Hematopoietic multipotent progenitor cell (in vitro differentiated cells): ENCODE measurements around the gene PFKFB2. TPM values are rescaled to one million over a fixed set of nuclear protein-coding genes. Genes with fewer than 3 reads are reported as not detected.

ENCODE experiments used
- DNase-seq, 3 donors: peaks; one replicate each; pipeline ENCODE4 v3.0.0-alpha.2; 2011 to 2015; ENCODE audit warnings: low read depth in 2 of 3, low spot score in 2 of 3
- total RNA-seq: library from RNA; depleted of rRNA; stranded (reverse); fragments of >200 nt; gene quantifications from one replicate; pipeline ENCODE4 v1.2.3, GENCODE V29; 2012

PFKFB2 gene
- total RNA-seq, 1 donor: 9.4 TPM

DNA sequence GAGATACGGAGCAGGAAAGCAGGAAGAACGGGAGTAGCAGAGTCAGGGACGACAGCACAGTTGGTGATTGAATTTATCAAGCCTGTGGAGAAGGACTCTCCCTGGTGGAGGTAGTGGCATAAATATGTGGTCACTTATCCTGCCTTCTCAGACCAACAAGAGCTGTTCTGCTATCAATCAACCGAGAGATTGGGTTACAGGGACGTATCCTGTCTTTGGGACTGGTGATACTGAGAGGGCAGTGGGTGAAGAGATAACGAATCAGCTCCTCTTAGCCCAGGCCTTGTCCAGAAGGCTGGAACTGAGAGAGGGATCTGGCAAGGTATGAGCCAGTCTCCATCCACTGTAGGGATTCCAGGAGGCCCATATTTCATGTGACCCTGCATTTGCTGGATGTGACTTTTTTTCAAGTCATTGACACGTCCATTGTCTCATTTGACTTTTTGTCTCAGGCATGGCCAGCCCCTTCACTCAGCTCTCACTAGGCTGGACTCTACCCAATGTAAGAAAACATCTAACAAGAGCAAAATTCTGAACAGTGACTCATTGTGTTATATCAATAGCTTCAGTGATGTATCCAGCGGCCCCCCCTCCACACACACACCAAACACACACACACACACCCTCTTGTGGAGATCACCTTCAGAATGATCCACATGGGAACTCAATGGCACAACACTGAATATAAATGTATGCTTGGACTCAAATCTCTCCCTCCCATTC, 31.8 kb upstream of the PFKFB2 start:
- DNase-seq: no peak

DNA sequence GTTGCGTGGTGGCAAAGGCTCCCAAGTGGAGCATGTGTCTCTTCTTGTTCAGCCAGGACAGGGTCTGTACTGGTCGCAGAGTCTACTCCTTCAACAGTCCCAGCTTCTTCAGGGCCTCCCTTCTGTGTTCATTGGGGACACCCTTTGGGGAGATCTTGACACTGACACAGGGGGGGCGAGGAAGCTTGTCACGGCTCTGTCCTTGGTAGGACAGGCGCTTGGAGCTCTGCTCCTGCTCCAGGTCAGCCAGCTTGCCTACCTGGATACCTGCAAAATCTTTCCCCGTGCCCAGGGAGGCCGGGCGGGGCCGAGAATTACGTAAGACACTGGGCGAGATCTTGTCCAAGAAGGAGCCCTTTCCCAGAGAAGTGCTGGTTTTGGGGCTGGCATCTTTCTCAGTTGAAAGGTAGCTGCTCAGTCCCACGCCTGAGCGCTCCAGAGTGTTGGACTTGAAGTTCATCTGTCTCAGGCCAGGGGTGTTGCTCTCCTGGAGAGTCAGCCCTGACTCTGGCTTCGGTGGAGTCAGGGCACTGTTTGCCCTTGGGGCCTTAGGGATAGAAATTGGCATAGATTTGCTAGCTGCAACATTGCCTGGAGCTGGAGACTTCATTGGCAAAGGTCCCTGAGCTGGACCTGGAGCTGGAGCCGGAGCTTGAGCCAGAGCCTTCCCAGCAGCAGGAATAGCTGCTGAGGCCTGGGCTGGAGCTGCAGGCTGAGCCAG, 31.0 kb upstream of the PFKFB2 start:
- no peak for DNase-seq

DNA sequence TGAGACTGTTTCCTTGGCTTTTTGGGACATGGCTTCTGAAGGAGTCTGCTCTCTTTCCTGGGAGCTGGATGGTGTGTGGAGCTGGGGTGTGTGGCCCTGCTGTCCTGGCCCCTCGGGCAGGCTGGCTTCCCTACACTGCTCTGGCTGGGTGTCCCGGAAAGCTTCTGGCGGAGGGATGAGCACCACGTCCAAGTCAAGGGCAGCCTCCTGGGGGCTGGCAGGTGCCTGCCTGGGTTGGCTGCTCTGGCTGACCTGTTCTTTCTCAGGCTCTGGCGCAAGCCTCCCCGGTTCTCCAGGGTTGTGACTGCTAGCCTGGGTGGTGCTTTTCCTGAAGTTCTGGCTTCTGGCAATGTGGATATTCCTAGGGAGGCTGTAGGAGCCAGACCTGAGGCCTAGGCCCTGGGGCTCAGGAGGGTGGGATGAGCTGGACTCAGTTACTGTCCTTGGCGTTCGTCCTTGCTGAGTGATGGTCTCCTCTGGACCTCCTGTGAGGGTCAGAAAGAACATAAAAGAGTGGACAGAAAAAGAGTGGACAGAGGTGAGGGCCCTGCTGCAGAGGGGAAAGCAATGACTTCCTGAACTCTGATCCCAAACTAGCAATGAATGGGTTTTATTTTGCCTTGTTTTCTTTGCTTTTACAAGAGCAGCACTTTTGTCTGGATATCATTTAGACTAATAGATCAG, 29.9 kb upstream of the PFKFB2 start:
- no peak for DNase-seq

DNA sequence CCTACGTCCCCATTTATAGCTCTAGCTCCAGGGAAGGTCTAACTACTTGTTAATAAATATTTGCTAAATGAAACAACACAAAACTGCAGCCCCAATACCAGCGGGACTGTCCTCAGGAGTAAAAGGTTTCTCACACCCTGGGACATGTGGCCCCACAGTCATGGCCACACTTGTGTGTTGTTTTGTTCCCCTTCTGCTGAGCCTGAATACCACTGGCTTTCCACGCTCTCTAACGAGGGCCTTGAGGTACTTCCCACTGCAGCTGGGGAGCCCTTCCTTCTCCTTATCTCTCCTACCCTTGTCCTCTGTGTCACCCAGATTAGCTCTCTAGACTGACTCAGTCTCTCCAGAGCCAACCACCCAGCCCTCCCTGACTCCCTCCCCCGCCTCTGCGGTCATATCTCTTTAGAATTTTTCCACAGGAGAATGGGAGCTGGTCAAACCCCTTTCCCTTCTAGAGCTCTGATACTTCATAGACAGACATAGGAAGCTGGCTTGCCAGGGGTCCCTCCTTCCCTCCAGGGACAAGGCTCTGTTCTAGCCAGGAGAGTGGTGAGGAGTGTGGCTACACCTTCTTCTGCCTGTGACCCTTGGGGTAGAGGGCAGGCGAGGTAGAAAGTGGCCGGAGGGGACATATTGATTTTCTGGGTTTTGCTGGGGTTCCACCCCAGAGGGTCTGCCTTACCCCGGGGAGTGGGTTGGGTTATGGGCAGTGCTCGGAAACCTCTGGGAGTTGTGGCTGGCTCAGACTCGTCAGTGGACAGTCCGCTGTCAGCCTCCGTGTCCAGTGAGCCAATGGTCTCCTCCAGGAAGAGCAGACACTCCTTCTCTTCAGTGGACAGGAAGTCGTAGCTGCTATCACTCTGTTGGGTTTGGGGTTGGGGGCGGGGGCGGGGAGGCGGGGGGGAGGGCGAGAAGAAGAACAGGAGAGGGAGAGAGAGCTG, 28.6 kb upstream of the PFKFB2 start:
- peak in 2 of 3 donors; percentile 76 to 83 for DNase-seq

DNA sequence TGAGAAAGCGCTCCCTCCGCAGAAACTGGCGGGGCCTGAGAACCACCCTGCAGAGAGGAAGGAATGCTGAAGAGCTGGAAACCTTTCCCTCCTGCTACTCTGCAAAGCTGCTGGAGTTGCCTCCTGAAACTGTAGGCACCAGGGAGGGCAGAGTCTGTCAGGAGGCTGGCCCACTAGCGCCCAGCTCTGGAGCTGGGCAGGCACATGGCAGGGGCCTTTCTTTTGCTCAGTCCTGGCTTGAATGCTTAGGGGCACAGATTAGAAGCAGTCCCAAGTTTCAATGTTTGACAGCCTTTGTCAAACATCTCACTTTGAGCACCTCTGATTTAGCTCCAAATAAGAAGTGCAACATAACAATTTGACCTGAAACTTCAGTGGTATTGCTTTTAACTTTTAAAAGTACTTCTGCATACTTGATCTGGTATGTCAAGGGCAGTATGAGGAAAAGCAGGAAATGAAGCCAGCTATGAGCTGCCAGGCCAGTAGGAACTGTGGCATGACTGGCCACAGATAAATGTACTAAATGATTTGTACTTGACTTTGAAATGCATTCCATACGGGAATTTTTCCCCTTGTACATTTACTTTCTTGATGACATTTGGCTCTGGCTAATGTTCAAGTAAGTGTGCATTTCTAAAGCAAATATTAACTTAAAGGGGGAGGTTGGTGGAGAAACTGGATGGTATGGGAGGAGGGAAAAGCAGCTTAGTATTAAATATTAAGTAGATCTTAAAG, 27.8 kb upstream of the PFKFB2 start:
- peak in 1 of 3 donors; percentile 4 for DNase-seq

DNA sequence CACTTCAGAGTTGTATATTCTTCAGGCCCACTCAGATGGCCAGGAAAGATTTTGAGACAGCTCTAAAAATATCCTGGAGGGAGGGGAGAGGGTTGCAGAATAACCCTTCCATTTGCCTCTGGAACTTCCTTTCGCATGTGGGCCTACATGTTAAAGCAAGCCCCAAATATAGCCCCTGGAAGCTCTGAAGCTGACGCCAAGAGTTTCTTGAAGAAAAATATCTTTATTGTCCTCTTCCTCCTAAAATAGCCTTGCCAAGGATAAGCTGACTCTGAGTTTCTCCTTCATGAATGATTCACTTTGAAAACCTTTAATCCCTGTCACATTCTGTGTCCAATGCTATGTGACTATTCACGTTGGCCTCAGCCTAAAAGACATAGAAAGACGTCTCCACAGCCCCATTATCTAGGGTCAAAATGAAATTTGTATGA, 27.0 kb upstream of the PFKFB2 start:
- no peak for DNase-seq

DNA sequence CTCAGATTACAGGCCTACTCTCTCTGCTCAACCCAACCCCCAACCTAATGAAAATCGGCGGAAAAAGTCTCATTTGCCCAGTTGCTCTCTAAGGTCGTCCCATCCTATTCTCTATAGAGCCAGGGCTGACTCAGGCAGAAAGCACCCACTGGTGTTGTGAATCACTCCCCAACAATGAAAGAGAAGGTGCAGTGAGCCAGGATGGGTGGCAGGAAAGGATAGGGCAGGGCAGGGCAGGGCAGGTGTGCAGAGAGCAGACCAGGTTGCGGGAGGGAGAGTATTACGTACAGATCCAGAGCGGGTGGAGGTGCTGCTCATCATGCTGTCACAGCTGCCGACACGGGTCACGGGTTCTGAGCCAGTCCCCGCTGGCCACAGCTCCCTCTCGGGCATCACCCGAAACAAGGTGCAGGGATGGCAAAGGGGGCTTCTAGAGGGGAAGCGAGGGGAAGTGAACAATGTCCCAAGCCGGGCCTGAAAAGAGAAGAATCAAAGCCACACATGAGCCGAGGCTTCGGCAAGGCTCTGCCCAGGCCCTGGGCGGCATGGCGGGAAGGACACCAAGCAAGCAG, 25.8 kb upstream of the PFKFB2 start:
- DNase-seq: no peak

DNA sequence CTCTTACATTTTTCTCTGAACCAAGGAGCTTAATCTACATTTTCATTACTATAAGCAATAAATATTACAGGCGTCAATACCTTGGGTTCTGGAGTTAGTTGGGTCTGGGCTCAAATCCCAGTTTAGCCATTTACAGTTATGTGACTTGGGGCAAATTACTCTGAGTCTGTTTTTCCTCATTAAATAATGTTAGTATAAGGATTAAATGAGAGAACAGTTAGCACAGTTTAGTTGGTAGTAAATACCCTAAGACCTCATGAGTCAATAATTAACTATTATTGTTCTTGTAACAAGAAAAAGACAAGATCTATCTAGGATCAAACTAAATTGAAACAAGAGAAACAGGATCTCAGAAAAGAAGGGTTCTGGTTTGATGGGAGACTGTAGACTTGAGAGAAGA, 25.2 kb upstream of the PFKFB2 start:
- DNase-seq: no peak

DNA sequence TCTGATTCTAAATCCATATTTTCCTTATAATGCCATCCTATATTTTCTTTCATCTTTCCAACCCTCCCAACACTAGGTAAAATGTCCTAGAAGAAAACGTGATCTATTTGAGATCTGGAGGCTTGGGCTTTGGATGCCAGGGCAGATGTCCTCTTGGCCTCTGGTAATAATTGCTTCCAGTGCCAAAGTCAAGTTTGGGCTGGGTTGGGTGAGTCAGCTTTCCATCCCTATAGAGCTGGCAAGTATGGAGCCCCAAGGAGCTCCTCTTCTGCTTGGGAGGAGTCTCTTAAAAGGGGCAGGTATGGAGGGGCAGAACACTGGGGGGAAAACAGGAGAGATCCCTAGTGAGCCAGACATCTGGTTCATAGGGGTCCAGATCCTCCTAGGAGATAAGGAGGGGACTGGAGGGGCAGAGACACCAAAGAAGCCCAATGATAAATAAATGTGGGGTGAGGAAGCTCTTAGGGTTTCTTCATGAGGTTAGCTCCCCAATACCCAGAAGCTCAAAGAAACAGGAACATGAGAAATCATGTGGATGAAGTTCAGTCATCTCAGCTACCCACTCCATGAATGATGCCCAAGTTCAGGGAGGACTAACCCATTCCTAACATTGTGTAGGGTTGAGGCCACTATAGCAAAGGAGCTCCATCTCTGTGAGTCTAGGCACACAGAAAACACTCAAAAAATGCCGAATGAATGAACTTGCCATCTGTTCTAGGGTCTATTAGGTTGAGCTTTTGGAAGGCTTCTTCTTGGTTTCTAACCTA, 24.0 kb upstream of the PFKFB2 start:
- no peak for DNase-seq

DNA sequence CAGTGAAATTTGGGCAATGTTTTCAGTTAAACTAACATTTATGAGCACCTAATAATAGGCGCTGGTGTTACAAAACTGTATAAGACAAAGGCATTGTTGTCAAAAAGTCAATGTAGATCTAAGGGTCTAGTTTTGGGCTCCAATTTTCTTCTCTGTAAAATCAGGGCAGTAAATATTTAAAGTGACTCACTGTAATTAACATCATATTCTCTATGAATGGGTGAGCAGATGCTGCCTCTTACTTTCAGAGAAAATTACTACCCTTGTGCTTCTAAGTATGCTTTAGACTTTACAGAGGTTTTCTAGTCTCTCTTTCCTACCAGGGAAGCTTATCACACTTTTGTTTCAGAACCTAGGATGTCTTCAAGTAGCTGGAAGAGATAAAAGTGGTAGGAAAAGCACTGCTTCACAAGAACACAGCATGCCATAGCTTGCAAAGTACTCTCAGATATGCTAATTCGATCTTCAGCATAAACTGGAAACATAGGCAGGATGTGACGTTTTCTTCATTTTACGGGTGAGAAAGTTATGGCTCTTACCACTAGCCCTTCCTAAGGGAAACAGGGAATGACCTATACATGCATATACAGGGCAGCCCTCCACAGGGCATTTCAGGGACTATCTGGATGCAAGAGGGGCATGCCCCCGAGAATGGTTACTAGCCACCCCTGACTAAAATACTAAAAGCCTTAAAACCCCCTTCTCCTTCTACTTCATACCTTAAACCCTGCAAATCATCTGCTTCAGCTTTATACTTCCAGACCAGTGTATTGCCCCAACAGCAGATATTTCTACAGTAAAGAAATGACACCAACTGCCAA, 23.2 kb upstream of the PFKFB2 start:
- no peak for DNase-seq

DNA sequence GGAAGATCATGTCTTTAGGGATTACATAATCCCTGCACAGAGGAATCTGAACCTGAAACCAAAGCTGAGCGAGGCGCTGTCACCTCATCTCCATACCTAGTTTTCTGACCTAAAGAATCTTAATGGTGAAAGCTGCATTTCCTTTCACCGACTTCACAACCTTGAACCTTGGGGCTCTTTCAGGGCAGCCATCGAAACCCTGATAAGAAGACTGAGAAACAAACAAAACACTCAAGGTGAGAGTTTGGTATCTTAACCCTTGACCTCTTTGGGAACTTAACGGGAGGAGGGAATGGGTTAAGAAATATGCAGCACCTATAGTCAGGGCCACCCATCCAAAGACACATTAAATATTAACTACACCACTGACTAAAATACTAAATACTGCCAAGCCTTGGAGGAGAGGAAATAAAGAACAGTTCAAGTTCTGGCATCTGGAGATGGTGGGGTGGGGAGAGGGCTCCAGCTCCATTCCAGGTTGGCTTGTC, 22.5 kb upstream of the PFKFB2 start:
- DNase-seq: no peak

DNA sequence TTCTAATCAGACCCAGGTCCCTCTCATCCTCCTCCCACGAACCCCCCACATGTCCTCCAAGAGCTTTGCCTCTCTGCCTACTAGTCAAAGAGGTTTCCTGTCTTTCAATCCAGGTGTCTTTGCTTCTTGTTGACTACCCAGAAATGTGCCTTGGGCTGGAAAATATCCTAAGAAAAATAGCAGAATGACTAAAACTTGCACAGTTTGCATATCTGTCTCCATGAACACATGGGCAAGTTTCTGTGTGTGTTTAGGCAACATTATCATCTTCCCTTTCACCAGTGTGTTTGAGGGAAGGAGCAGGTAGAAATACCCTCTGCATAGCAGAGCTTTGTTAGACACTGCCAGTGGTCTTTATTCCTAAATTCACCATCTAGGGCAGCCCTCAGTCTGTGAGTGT, 22.1 kb upstream of the PFKFB2 start:
- DNase-seq: no peak

DNA sequence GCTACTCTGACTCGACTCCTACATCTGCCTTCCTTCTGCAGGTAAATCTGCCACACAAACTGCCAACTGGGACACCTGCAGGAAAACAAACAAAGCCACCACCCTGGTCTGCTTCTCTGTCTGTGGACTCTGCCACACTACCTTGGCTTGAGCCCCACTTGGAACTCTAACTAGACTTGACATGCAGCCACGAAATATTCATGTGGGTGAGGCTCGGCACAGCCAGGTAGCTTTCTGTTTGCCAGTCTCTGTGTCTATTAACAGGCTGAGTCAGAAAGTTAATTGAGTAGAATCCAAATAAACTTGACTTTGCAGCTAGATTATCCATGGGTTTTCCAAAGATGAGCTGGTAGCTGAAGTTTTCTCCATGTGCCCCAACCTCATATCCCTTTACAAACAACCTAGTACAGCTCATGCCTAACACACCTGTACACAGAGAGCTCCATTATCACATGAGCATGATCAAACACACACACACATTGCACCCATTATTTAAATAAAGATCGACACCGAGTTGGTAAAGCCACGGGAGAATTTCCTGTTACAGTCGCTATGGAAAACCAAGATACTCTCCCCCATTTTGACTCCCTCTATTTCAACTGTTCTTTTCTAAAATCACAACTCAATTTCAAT, 21.3 kb upstream of the PFKFB2 start:
- DNase-seq: no peak

DNA sequence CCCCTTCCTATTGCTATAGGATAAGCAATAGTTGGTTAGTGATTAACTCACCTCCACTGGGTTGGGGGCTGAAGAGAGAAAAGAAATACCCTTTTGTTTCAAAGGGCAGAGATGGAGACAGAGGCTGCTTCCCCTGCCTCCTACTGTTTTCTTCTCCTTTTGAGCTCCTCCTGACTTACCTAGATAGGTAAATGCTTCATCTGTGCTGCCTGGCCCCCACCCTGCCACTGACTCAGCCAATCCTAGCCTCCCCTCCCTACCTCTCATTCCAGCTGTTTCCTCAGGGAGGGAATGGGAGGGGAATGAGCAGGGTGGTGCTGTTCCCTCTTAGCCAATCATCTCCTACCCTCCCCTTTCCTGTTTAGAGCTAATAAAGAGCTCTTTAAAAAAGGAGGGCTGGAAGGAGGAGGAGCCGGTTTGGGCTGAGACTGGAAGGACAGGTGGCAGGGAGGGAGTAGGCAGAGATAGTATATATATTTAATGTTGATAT, 20.5 kb upstream of the PFKFB2 start, which contains the start of gene C1orf116:
Gene C1orf116, minus strand, starts transcription at position 229 of the 490 bp plus-strand sequence. CDS start 5,158 bp downstream, outside the sequence.
- DNase-seq: no peak

DNA sequence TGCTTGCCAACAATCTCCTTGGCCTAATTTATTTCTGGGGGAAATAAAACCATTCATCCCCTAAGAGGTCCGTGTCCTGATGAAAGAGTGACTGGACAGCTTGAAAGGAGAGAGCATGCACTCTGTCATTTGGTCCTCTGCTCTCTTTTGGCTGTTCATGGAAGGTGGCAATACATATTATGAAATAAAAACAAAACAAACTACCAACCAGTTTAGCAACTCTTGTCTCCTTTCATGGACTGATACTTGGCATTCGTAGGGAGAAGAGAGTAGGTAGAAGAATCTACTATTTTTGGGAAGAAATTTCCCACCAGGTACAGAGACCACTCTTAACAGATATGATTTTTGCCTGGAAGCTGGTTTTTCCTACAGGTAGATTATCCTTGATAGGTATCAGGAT, 19.8 kb upstream of the PFKFB2 start:
- DNase-seq: no peak

DNA sequence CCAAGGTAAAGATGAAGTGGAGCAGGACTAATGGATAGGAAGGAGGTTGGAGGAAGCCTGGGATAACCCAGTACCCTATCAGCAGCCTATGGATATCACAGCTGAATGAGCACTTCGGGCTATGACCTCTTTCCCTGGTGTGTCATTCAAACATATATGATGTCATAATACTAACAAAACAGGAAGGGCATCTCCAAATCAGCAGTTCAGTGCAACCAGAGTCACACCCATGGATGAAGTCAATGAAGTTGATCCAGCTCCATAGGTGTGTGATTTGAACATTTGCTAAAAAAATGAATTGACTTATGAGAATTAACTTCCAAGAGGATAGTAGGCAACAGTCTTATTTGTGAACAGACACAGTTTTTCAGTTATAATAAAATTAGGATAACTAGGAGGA, 18.9 kb upstream of the PFKFB2 start:
- no peak for DNase-seq

DNA sequence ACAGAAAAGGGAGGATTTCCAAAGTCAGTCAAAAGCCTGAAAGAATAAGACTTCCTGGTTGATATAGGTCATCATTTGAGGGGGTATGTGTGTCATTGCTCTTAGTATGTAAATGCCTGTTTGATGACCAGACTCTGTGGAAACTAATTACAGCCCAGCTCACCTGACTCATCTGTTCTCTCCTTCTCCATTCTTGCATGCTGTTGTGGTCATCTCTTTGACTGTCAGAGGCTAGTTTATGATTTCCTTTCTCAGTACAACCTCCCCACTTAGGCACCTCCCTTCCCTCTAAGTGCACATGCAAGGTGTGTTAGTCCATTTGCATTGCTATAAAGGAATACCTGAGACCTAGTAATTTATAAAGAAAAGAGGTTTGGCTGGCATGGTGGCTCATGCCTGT, 18.1 kb upstream of the PFKFB2 start:
- DNase-seq: no peak
